ENCODE data around the gene CARHSP1.

DNA sequence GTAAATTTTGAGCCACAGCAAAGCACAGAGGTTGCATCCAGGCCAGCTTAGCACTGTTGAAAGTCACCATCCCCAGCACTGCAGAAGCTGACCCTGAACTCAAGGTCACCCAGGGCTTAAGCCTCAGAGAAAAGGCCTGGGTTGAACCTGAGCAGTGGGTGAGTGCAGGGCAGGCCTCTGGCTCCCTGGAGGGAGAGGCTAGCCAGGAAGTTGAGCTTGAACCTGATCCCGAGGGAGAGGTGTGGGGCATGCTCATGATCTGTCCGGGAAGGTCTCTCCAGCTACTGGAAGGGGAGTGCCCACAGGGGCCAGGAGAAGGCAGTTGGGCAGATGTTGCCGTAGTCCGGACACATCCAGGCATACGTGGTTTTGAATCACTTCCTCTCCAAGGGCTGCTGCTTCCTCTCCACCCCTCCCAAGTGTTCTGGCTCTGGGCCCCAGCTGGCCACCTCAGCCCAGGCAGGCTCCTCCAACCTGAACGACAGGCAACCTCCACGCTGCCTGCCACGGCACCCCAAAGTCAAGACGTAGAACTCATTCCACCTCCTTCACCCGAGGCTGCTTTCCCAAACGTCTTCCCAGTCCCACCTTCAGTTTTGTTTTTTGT lies 18.4 kb downstream of the CARHSP1 start:
- TF ChIP-seq, protein P1, sequence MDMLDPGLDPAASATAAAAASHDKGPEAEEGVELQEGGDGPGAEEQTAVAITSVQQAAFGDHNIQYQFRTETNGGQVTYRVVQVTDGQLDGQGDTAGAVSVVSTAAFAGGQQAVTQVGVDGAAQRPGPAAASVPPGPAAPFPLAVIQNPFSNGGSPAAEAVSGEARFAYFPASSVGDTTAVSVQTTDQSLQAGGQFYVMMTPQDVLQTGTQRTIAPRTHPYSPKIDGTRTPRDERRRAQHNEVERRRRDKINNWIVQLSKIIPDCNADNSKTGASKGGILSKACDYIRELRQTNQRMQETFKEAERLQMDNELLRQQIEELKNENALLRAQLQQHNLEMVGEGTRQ (IDR thresholded peaks at IDR 0.05; ENCODE audit: low read depth, low read length): no peak
- TF ChIP-seq CTCF (conservative IDR thresholded peaks at IDR 0.05; ENCODE audit: low read depth, low read length): no peak
- TF ChIP-seq BHLHE40 (IDR thresholded peaks at IDR 0.05; ENCODE audit: low read depth, low read length): no peak
- no peak for TF ChIP-seq ELK1 (IDR thresholded peaks at IDR 0.05; ENCODE audit: borderline replicate concordance, low read depth, low read length)
- no peak; the same call in 1 of the 2 replicates for TF ChIP-seq POLR2A (IDR thresholded peaks at IDR 0.05; ENCODE audit: low read depth, low read length)
- TF ChIP-seq MXI1 (IDR thresholded peaks at IDR 0.05; ENCODE audit: borderline replicate concordance, low read depth, low read length): no peak
- TF ChIP-seq FOS (IDR thresholded peaks at IDR 0.05; ENCODE audit: low read depth, low read length): no peak
- no peak for TF ChIP-seq RFX5 (IDR thresholded peaks at IDR 0.05; ENCODE audit: low read depth, low read length)
